Osteoblast (primary cell): Measurements from ENCODE around the gene RALGPS1. TPM values are rescaled to one million over a fixed set of nuclear protein-coding genes. Genes with fewer than 3 reads are reported as not detected.
A peak's percentile ranks its signal among the peaks of the same experiment; 100 is the strongest.

ENCODE experiments used
- DNase-seq: peaks from one replicate; pipeline ENCODE4 v3.0.0; 2011; ENCODE audit warnings: low spot score, mixed read lengths; ENCODE audit not compliant: insufficient read length; ENCODE audit errors: missing footprints
- H2AFZ ChIP-seq: 2 replicates; pipeline ENCODE4 v1.6.0; 2011; ENCODE audit warnings: mild to moderate bottlenecking, low read length
- H3K27ac ChIP-seq: 2 replicates; pipeline ENCODE4 v1.5.1; 2011; ENCODE audit warnings: mild to moderate bottlenecking, low read depth, low read length, moderate library complexity
- H3K27me3 ChIP-seq: 2 replicates; pipeline ENCODE4 v1.6.0; 2012; ENCODE audit warnings: mild to moderate bottlenecking, control low read depth, inconsistent platforms, low read length, moderate library complexity; ENCODE audit not compliant: insufficient read depth
- H3K36me3 ChIP-seq: 2 replicates; pipeline ENCODE4 v1.5.1; 2011; ENCODE audit warnings: mild to moderate bottlenecking, low read length, control low read depth, moderate library complexity; ENCODE audit not compliant: insufficient read depth
- H3K4me1 ChIP-seq: 2 replicates; pipeline ENCODE4 v1.5.1; 2011; ENCODE audit warnings: mild to moderate bottlenecking, low read length, control low read depth, moderate library complexity; ENCODE audit not compliant: insufficient read depth
- H3K4me2 ChIP-seq: 2 replicates; pipeline ENCODE4 v1.6.0; 2011; ENCODE audit warnings: mild to moderate bottlenecking, low read length; ENCODE audit not compliant: insufficient read depth
- H3K4me3 ChIP-seq: fragments of 200-600 bp; sonication (generic); 3 replicates; pipeline ENCODE4 v1.5.1; 2012; ENCODE audit warnings: mild to moderate bottlenecking, low read length, inconsistent platforms; ENCODE audit not compliant: insufficient read depth
- H3K79me2 ChIP-seq: 2 replicates; pipeline ENCODE4 v1.6.0; 2012; ENCODE audit warnings: mild to moderate bottlenecking, low read length, control low read depth, inconsistent platforms; ENCODE audit not compliant: insufficient read depth
- H3K9me3 ChIP-seq: 2 replicates; pipeline ENCODE4 v1.5.1; 2011; ENCODE audit warnings: low read depth, low read length, control low read depth
- H4K20me1 ChIP-seq: 2 replicates; pipeline ENCODE4 v1.6.0; 2012; ENCODE audit warnings: mild to moderate bottlenecking, low read length, control low read depth; ENCODE audit not compliant: insufficient read depth
- total RNA-seq: library from RNA; depleted of rRNA; stranded (reverse); fragments of >200 nt; gene quantifications from 2 replicates; pipeline ENCODE4 v1.2.3, GENCODE V29; 2012
- TF ChIP-seq, protein P1 (sequence below): IDR thresholded peaks from 2 replicates; pipeline ENCODE4 v1.5.1; 2011; ENCODE audit warnings: mild to moderate bottlenecking, low read depth, low read length, moderate library complexity; ENCODE audit errors: extremely low read depth

The RALGPS1 gene
- total RNA-seq, 1 donor, result 5.1 TPM

DNA sequence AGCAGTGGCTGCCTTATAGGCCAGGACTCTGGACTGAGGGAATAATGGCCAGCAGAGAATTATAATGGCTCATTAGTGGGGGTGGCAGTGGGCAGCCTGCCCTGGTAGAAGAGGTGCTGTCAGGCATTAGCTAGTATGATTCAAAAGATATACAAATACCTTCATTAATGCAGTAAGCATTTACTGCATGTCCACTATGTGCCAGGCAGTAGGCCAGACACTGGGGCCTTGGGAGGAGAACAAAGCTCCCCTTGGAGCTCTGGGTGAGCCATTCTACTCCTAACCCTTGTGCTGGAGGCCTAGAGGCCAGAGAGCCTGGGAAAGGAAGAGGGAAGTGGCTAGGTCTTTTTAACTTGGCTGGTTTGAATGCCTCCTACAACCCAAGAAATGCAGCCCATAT lies 348.0 kb downstream of the RALGPS1 start:
- no peak overlapping the region for H2AFZ ChIP-seq
- TF ChIP-seq, protein P1, sequence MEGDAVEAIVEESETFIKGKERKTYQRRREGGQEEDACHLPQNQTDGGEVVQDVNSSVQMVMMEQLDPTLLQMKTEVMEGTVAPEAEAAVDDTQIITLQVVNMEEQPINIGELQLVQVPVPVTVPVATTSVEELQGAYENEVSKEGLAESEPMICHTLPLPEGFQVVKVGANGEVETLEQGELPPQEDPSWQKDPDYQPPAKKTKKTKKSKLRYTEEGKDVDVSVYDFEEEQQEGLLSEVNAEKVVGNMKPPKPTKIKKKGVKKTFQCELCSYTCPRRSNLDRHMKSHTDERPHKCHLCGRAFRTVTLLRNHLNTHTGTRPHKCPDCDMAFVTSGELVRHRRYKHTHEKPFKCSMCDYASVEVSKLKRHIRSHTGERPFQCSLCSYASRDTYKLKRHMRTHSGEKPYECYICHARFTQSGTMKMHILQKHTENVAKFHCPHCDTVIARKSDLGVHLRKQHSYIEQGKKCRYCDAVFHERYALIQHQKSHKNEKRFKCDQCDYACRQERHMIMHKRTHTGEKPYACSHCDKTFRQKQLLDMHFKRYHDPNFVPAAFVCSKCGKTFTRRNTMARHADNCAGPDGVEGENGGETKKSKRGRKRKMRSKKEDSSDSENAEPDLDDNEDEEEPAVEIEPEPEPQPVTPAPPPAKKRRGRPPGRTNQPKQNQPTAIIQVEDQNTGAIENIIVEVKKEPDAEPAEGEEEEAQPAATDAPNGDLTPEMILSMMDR, result no peak

DNA sequence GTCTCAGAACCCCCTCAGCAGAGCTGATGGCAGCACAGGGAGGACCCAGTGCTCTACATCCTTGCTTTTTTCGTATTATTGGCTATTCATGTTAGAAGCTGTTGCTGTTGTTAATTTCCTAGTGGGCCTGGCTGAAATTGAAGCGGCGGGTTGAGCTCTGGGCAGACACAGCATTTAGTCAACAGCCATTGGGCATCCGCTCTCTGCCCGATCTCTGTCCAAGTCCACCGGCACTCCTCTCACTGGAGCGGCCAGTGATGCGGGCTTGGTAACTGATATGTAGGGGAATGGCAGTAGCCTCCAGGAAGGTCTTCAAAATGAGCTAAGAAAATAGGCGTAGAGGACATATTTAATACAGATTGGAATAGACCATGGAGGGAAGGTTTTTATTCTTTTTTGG lies 348.7 kb downstream of the RALGPS1 start:
- no peak overlapping the region for H3K27ac ChIP-seq
- H3K9me3 ChIP-seq, result no peaks in the 10 kb centered on the region
- H4K20me1 ChIP-seq, result no peaks in the 10 kb centered on the region
- no peak overlapping the region for H3K4me2 ChIP-seq
- TF ChIP-seq, protein P1, result no peak
- no peak overlapping the region for H3K4me3 ChIP-seq
- H3K79me2 ChIP-seq, result no peaks in the 10 kb centered on the region
- no peaks in the 10 kb centered on the region for H3K36me3 ChIP-seq
- H3K27me3 ChIP-seq, result no peaks in the 10 kb centered on the region
- H3K4me1 ChIP-seq, result no peaks in the 10 kb centered on the region
- no peak for DNase-seq
- H2AFZ ChIP-seq, result no peak overlapping the region

More for the DNA sequence above, 348.0 kb downstream of the RALGPS1 start:
- no peaks in the 10 kb centered on the region for H3K27me3 ChIP-seq
- H3K4me1 ChIP-seq, result no peaks in the 10 kb centered on the region
- H3K79me2 ChIP-seq, result no peaks in the 10 kb centered on the region
- H3K4me3 ChIP-seq, result no peak overlapping the region
- H3K4me2 ChIP-seq, result no peak overlapping the region
- no peaks in the 10 kb centered on the region for H3K9me3 ChIP-seq
- no peak overlapping the region for H3K27ac ChIP-seq
- H4K20me1 ChIP-seq, result no peaks in the 10 kb centered on the region
- H3K36me3 ChIP-seq, result no peaks in the 10 kb centered on the region
- no peak for DNase-seq

DNA sequence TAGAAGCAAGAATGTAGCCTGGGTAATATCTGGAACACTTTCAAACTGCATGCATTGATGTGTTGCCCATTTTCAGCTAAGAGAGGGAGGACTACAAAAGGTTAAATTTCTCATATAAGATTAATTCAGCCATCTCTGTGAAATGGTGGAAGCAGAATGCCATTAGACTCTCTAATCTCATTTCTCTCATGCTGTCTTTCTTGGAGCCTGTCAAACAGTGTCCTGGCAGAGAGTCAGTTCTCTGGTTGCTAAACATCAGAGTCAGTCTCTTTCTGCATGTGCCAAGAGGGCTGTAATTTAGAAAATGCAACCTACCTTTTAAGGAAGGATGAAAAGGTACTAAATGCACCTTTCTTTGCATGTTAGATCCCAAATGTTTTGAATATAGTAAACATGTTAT lies 349.1 kb downstream of the RALGPS1 start:
- H3K4me1 ChIP-seq, result no peaks in the 10 kb centered on the region
- H2AFZ ChIP-seq, result no peak overlapping the region
- no peaks in the 10 kb centered on the region for H4K20me1 ChIP-seq
- no peaks in the 10 kb centered on the region for H3K9me3 ChIP-seq
- no peak overlapping the region for H3K4me2 ChIP-seq
- H3K79me2 ChIP-seq, result no peaks in the 10 kb centered on the region
- H3K36me3 ChIP-seq, result no peaks in the 10 kb centered on the region
- TF ChIP-seq, protein P1, result no peak
- no peak for DNase-seq
- no peaks in the 10 kb centered on the region for H3K27me3 ChIP-seq
- no peak overlapping the region for H3K4me3 ChIP-seq
- H3K27ac ChIP-seq, result no peak overlapping the region

DNA sequence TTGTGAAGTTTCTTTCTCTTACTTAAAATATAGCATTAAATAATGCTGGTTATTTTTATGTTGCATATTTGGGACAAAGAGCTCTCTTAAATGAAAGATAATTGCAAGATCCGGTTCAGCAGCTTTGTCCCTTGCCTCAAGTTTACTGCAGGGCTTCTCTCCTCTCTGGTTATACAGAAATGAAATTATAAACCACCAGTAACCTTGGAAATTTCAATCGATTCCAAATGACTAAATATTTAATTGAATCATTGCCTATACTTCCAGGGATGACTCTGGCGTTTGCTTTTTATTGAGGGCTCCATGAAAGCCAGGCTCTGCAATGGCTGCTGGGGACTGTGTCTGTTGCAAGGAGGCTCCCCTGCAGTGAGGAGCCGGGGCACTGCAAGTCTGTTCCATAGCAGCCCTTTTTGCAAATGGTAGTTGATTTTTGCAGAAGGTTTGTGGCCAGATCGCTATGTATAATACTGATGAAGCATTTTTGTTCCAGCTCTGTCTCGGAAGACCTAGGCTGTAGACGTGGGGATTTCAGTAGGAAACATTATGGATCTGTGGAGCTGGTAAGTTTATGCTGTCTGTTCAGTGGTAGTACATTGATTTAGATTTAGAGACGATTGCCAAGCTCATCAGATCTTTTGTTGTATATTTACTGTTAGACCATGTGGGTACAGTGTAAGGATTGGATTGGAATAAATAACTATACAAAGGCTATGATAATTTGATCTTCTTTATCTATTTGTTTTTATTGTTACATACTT lies 350.1 kb downstream of the RALGPS1 start, which contains the start of gene GARNL3:
GARNL3 (plus strand) TSS at position 313 of the 758 bp plus-strand sequence; CDS start at position 417, 104 bp downstream.
- Histone ChIP-seq H3K4me1 (no peaks in the 10 kb centered on the region), H3K36me3 (no peaks in the 10 kb centered on the region), H3K27me3 (no peaks in the 10 kb centered on the region), H4K20me1 (no peaks in the 10 kb centered on the region), H3K27ac (no peak within 1 kb of the TSS), H3K9me3 (no peaks in the 10 kb centered on the region), H3K4me3 (no peak within 1 kb of the TSS), H3K79me2 (no peaks in the 10 kb centered on the region), H2AFZ (peak within 1 kb of the TSS; percentile 4), H3K4me2 (no peak within 1 kb of the TSS)
- DNase-seq, result no peak
- TF ChIP-seq, protein P1, result no peak
